HG02610 (cell line): Measurements from ENCODE around the gene TXNDC2.
"Not testable (repeated sequence)": the region's sequence is repeated elsewhere in the genome, so short reads cannot be mapped to it uniquely, and the experiment has no call there.

Source experiments
- ATAC-seq: cut with Tn5 transposase; IDR thresholded peaks from one replicate; pipeline ENCODE4 v1.9.1; 2021; ENCODE audit warnings: mild to moderate bottlenecking, moderate library complexity; ENCODE audit not compliant: unreplicated experiment

Gene TXNDC2

GRCh38 chr18:9885170-9886004 lies at the start of gene TXNDC2:
TSS of gene TXNDC2 (plus strand) at chr18:9885973. CDS start at chr18:9886681, 708 bp downstream.
- ATAC-seq, result no peak

GRCh38 chr18:9838144-9838877 lies 47.5 kb upstream of the TXNDC2 start:
- no peak for ATAC-seq

- no peak for ATAC-seq
Measured at GRCh38 chr18:9839211-9839610, 46.6 kb upstream of the TXNDC2 start.

GRCh38 chr18:9839853-9840252 lies 45.9 kb upstream of the TXNDC2 start:
- ATAC-seq, result no peak

GRCh38 chr18:9841752-9842151 lies 44.0 kb upstream of the TXNDC2 start:
- ATAC-seq, result no peak

- no peak for ATAC-seq
Measured at GRCh38 chr18:9842448-9842847, 43.3 kb upstream of the TXNDC2 start.

DNA sequence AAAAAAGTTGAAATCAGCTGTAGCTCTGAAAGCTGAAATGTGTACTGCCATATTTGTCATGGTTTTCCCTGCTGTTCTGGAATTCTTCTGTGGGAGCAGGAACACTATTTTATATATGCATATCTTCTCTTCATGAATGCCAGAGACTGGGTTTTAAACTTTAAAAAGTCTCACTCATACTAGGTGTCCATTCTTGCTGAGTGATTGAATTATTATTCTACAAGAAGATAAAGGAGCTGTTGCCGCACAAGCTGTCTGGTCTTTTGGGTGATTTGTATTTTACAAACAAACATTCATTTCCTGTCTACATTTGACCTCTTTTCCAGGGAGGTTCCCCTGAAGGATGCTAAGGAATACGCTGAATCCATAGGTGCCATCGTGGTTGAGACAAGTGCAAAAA lies 40.5 kb upstream of the TXNDC2 start:
- no peak for ATAC-seq

DNA sequence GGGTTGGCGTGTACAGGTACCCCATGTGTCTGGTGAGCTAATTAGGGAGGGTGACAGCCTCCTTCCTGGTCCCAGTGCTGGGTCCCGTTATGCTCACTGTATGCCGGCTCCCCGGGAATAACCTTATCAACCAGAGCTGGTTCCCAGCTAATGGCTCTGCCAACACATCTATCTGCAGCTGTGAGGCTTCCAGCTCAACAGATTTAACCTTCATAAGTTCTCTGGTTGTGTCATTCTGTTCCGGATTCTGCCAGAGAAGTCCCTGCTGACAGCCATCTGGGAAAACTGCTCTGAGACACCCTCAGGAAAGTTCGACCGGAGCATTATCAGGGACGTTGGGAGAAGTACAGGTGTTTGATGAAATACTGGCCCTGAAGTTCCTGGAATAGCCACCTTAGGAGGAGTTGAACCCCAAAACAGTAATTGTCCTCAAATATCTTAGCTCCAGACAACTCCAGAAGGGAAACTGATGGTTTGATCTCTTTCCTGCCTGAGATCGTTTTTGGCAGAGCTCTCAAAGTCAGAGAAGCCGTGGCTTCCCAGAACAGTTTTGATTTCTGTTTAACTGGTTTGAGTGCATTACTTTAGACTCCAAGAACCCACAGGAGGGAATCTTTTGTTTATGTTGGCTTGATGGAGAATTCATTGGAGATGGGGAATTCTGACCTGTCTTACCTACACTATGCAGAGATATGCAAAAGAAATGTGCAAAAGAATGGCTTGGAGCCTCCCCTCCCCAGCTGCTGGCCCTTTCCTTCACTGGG lies 39.4 kb upstream of the TXNDC2 start:
- ATAC-seq, result no peak

GRCh38 chr18:9848170-9848879 lies 37.4 kb upstream of the TXNDC2 start:
- no peak for ATAC-seq

DNA sequence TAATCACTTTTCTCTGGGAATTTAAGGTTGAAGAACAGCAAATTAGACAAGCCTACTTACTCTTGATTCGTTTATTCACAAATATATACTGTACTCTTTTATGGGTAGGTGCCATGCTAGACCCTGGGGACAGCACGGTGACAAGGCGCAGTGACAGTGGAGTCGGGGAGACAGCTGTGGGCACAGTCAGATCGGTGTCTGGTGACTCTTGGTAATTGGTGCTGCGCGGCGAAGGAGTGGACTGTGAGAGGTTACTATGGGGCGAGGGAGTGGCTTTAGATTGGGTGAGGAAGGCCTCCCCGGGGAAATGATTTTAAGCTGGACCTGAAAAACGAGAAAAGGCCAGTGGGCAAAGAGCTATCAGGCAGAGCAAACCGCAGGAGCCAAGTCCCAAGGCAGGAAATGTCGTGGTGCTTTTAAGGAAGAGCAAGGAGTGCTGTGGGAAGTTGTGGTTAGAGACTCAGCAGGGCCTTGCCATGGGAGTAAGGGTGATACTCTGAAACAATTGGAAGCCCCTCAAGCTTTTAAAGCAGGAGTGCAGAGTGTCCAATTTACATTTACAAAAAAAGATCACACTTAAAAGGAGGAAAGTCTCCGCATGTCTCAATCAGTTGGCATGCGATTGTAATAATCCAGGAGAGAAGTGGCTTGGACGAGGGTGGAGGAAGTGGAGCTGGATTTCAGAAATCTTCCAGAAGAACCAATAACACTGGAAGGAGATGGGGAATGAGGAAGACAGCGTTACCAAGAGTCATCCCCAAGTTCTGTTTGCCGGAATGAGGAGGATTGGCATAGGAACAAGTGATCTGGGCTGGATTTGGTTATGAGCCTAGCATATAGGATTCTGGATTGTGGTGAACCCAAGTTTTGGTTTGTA lies 36.1 kb upstream of the TXNDC2 start:
- no peak for ATAC-seq

- ATAC-seq, result no peak
Measured at GRCh38 chr18:9850309-9850708, 35.5 kb upstream of the TXNDC2 start.

DNA sequence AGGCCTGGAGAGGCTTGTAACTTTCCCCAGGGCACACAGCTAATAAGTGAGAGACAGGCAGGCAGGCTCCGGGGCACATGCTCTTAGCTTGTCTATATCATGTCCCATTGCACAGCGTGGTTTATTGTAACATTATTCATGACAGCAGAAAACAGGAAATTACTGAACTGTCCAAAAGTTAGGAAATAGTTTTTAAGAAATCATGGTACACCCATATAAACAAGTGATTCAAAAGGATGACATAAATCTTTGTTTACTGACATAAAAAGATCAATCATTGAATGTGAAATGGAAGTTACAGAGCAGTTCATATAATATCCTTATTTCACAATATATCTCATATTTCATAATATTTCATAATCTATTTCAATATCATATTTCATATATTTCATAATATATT lies 34.3 kb upstream of the TXNDC2 start:
- ATAC-seq, result no peak

- ATAC-seq, result no peak
Measured at GRCh38 chr18:9852266-9853081, 33.3 kb upstream of the TXNDC2 start.

GRCh38 chr18:9854801-9855676 lies 30.7 kb upstream of the TXNDC2 start:
- no peak for ATAC-seq

DNA sequence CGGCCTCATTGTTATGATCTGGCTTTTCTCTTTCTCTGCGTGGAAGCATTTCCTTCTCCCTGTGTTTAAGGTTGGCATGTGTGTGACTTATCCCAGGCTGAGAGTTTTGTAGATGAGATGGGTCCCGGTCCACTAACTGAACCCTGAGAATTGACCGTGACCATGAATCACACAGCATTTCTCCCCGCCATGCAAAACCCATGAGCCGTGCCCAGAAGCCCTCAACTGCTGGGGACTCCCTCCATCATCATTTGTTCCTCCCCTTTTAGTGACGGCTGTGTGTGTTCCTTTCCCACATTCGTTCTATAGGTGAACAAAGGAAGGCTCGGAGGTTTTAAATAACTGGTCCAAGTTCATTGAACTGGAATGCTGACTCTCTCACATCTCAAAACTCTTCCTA lies 30.1 kb upstream of the TXNDC2 start:
- ATAC-seq, result no peak

GRCh38 chr18:9856092-9856491 lies 29.7 kb upstream of the TXNDC2 start:
- ATAC-seq, result no peak

GRCh38 chr18:9857479-9857998 lies 28.2 kb upstream of the TXNDC2 start:
- not testable (repeated sequence) for ATAC-seq

DNA sequence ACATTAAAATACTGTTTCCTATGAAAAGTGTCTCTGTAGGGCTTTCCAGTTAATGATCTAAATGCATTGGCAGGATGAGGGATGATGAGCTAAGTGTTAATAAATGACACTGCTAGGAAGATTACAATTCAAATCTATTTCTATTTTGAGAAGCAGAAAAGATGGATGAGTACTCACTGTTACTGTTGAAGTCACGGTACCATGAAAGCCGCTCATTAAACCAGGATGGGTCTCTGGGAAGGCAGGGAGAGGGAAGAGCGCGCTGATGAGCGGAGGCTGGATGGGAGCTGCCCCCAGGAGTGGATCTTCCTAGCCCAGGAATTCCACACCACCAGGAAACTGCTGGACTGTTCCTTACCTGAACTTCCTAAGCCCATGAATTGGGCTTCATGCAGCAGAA lies 27.1 kb upstream of the TXNDC2 start:
- ATAC-seq, result no peak
